ENCODE measurements around the gene MGLL.

The MGLL gene

DNA sequence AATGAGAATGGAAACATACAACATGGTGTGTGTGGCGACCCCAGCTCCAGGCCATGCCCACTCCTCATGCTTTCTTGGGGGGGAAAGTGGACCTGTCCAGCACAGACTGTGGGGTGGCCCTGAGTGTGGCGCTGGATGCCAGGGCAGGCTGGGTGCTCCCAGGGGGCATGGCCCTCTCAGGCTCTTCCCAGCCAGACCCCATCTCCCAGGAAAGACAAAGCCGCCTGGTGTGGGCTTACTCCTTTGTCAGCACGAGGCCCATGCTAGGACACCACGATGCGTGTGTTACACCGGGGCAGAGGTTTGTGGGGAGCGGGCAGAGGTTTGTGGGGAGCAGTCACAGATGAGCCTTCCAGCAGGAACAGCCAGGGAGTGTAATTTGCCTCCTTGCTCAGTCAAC is 81.1 kb downstream of the MGLL start:
- DNase-seq (ENCODE audit: low read depth) = no peak

DNA sequence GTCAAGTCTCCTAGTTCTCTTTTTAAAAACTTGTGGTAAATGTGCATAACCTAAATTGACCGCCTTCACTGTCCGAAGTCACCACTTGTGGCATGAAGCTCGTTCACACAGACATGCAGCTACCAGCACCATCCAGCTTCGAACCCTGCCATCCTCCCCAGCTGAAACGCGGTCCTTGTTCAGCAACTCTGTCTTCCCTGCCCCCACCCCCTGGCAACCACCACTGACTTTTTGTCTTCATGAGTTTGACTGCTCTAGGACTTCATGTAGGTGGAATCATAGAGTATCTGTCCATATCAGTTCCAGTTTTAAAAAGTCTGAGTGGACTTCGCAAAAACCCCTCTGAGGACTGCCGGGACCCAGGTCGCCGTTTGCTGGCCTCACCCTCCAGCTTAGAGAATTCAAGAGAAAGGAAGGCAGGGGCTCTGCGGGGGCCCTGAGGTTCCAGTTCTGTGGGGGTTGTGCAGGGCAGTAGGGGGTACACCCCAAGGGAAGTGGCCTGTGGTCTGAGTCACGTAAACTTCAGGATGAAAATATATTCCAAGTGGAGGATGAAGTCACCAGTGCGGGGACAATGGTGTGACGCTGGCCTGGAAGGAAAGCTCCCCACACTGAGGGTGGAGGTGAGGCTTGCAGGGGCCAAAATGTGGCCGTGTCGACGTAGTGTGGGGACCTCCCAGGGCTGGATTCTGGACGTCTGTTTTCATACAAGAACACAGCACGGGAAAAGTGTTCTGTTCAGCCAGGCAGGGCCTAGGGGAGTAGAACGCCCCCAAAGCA is 82.0 kb downstream of the MGLL start:
- DNase-seq (ENCODE audit: low read depth) = no peak

DNA sequence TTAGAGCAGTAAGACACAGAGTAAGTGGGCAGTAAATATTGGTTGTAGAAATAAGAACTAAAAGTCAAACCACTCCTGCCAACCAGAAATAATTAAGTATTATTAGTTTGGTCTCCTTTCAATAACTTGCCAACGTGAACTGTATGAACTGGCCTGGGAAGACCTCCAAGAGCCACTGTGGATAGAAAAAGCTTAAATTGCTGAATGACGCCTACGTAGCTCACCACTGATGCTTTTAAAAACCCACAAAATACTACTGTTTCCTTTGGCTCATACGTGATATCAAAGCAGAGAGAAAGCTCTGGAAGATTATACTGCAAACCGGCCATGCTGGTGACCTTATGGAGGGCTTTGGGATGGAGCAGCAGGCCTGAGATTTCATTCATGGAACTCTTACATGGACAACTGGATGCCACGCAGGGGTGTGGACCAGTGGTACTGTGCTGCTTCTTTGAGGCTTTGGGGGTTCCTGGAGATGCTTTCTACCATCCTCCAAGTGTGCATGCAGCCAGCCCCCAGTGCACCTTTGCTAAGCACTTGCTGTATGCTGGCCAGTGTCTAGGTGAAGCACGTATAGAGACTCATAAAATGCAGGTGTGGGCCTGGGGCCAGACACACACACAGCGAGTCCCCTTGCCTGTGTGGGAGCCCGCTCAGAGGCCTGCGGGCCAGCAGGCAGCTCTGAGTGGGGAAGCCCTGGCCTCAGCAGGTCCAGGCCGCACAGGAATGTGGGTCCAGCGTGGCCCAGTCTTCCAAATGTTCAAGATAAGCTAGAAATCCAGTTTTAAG is 82.8 kb downstream of the MGLL start:
- DNase-seq (ENCODE audit: low read depth) = no peak

GRCh38 chr3:127738192-127738840 is 84.0 kb downstream of the MGLL start:
- no peak for DNase-seq (ENCODE audit: low read depth)

- DNase-seq (ENCODE audit: low read depth) = no peak
Measured at GRCh38 chr3:127736801-127737539, 85.3 kb downstream of the MGLL start.

- DNase-seq (ENCODE audit: low read depth) = no peak
Measured at GRCh38 chr3:127735767-127736693, 86.3 kb downstream of the MGLL start.

- DNase-seq (ENCODE audit: low read depth) = no peak
Measured at GRCh38 chr3:127734754-127735473, 87.4 kb downstream of the MGLL start.

DNA sequence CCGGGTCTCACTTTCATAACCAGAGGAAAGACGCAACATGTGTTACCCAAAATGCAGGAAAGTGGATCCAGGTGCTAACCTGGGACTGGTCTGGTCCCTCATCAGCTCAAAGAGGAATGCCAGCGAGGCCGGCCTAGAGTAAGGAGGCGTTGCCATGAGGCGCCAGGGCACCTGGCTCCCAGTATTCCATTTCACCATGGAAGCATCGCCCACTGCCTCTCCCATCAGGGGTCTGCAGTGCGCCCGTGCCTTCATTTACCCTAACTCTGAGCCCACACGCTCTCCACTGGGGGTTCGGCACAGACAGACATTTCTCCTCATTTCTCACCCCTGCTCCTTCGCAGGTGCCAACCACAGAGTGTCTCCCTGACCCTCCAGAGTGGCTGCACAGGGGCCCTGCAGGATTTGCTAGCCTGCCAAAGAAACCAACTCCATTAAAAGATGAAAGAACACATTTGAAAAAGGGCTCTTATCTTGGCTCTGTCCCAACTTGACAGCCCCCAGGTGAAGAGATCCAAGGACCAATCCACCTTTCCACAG is 88.1 kb downstream of the MGLL start:
- DNase-seq (ENCODE audit: low read depth) = no peak

DNA sequence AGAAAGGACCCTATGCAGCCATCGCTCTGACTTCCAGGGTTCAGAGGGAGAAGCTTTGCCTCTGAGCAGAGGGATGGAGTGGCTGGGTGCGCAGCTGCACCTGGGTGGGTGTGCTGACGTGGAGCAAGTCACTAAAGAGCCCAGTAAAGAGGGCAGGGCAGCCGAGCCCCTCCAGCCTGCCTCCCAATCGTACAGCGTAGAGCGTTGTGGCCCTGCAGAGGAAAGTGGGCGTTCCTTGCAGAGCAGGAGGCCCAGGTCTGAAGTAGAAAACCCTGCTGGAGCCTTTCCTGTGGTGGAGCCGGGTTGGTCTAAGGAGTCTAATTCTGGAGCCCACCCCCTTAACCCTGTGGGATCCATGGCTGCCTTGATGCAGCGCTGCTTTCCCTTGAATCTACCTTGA is 88.5 kb downstream of the MGLL start:
- no peak for DNase-seq (ENCODE audit: low read depth)

DNA sequence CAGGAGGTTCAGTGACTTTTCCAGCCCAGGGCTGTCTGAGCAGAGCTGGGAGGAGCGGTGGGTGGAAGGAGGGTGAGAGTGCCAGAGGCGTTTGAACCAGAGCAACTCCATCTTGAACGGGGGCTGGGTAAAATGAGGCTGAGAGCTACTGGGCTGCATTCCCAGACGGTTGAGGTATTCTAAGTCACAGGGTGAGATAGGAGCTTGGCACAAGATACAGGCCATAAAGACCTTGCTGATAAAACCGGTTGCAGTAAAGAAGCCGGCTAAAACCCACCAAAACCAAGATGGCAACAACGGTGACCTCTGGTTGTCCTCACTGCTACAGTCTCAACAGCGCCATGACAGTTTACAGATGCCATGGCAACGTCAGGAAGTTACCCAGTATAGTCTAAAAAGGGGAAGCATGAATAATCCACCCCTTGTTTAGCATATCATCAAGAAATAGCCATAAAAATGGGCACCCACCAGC is 89.4 kb downstream of the MGLL start:
- no peak for DNase-seq (ENCODE audit: low read depth)

DNA sequence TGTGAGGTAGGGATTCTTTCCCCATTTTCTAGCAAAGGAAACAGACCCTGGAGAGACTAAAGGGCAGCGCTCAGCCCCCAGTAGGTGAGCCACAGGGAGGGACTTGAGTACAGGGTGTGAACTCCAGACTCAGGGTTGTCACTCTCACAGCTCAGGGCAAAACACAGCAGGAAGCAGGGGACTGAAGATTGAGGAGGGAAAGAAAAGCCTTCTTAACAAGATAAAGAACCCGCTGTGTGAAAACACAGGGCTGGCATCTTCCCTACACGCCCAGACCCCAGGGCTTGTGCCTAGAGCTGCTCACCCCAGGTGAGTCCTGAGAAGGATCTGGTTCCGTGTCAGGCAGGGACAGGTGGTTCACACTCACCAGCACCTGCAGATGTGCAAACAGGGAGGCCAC is 90.0 kb downstream of the MGLL start:
- no peak for DNase-seq (ENCODE audit: low read depth)

DNA sequence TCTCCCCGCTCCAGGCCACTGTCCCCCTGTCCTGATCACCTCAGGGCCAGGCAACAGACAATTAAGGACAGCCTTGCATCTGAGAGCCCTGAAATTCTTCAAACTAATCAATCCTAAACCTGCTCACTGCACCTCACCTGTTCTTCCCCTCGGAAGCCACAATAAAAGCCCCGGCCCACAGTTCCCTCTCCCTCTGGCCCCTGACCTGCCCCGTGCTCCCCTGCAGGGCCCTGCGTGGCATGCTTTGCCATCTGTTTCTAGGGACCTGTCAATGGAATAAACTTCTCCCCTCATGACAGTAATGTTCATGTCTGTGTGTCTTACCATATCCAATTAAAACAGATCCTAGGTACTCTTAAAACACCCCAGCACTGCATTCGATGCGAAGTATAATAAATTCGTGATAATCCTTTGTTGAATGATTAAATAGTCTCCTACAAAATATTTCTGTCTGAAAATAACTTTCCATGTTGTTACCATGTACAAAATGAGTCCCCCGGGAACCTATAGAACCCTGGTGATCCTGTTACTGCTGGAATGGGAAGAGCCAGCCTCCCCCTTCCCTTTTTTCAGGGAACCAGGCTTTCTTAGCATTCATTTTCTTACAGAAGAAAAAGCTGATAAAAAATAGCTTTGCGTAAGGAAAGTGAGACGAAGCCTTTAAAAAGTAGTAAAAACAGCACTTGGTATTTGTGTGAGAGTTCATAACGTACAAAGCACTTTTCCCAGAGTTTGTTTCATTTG is 90.6 kb downstream of the MGLL start:
- no peak for DNase-seq (ENCODE audit: low read depth)

GRCh38 chr3:127730666-127731295 is 91.5 kb downstream of the MGLL start:
- no peak for DNase-seq (ENCODE audit: low read depth)

- DNase-seq (ENCODE audit: low read depth) = no peak
Measured at GRCh38 chr3:127730171-127730570, 92.1 kb downstream of the MGLL start.

- no peak for DNase-seq (ENCODE audit: low read depth)
Measured at GRCh38 chr3:127729556-127730056, 92.7 kb downstream of the MGLL start.

DNA sequence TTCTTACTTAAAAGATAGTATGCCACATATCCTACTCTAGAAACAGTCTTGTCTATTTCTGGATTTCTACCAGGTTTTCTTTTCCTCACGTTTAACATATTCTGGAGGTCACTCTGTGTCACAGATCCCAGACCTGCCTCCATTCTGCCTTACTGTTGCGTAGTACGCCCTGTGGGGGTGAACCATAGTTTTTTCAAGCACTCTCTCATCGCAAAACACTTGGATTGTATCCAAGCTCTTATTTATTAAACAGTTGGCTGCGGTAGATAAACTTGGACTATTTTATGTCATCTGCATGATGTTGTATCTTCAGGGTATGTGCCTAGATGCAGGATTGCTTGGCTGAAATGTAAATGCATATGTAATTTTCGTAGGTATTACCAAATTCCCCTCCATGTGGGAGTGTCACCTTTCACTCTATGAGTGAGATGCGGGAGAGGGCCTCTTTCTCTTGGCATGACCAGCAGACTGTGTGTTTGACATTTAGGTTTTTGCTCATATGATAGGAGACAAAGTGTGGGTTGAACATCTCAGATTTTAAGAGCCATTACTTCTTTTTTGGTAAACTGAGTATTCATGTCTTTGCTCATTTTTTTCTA is 93.8 kb downstream of the MGLL start:
- no peak for DNase-seq (ENCODE audit: low read depth)

DNA sequence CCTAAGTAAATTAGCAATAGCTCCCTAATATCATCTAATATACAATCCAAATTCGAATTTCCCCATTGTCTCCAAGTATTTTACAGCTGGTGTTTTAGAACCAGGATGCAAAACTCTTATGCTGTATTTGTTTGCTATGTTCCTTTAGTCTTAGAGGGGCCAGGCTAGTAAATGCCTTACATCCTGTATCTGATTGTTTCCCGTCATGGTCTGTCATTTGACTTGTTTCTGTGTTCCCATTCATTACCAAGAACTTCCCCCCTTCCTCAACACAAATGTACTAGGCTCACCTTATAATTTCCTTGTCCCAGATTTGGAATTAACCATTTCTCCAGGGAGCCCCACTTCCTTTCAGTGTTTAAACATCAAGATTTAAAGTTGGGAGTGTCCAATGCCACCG is 95.4 kb downstream of the MGLL start:
- DNase-seq (ENCODE audit: low read depth) = no peak

DNA sequence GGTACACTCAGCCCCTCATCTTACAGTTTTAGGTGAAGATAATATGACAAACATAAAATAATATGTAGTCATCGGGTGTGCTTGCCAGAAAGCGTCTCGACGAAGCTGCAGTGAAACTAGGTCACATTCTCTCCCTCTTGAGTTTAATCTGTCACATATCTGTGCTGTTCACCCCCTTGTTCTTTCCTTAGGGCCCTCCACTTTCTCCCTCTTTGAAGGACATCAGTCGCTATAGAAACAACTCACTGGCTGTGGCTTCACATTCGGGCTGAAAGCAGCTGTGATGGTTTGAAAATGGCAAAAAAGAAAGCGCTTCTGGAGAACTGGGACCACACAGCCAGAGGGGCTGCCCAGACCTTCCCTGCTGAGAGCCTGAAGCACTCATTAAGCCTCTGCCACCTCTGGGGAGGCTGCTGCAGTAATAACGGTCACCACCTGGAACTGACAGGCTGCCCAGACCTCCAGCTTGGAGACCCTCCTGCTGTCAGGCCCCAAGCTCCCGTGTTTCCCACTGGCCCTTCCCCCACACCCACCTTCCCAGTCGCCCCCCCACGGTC is 99.2 kb downstream of the MGLL start:
- DNase-seq (ENCODE audit: low read depth) = no peak
